Erythroblast (primary cell): ENCODE results near the gene HELT.

Source experiments
- GATA1 ChIP-seq: IDR thresholded peaks from 2 replicates; pipeline ENCODE4 v1.6.1; 2011; ENCODE audit warnings: low read depth, mild to moderate bottlenecking, control low read depth, low read length, moderate library complexity
- POLR2A ChIP-seq: IDR thresholded peaks from 2 replicates; pipeline ENCODE4 v1.6.1; 2011; ENCODE audit warnings: mild to moderate bottlenecking, low read length

GRCh38 chr4:184980261-184980660 lies 38.0 kb upstream of the HELT start:
- no peak for TF ChIP-seq POLR2A
- TF ChIP-seq GATA1, result no peak
